ENCODE measurements around the gene NUFIP1.

DNA sequence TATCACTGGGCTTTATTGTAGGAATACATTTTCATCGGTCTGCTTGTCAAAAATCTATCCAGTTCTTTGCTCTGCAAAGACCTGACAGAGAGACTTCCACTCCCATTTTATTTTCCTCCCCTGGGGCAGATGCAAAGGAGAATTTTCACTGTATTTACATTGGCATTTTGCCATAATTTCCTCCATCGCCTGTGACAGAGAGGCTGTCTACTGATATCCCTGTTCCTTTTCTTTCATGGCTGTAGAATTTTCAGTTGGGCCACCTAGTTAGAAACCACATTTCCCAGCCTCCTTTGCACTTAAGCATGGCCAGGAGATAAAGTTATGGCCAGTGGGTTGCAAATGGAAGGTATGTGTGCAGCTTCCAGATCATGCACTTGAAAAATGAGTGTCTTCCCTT, 89.3 kb downstream of the NUFIP1 start:
- TF ChIP-seq POLR2A (IDR thresholded peaks at IDR 0.05) (no peak), EP300 (IDR thresholded peaks at IDR 0.05) (no peak)
- TF ChIP-seq, protein P1, sequence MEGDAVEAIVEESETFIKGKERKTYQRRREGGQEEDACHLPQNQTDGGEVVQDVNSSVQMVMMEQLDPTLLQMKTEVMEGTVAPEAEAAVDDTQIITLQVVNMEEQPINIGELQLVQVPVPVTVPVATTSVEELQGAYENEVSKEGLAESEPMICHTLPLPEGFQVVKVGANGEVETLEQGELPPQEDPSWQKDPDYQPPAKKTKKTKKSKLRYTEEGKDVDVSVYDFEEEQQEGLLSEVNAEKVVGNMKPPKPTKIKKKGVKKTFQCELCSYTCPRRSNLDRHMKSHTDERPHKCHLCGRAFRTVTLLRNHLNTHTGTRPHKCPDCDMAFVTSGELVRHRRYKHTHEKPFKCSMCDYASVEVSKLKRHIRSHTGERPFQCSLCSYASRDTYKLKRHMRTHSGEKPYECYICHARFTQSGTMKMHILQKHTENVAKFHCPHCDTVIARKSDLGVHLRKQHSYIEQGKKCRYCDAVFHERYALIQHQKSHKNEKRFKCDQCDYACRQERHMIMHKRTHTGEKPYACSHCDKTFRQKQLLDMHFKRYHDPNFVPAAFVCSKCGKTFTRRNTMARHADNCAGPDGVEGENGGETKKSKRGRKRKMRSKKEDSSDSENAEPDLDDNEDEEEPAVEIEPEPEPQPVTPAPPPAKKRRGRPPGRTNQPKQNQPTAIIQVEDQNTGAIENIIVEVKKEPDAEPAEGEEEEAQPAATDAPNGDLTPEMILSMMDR (IDR thresholded peaks at IDR 0.05): no peak
